Activated CD4-positive, alpha-beta T cell treated with anti-CD3 and anti-CD28 coated beads, Interleukin-2, Interleukin-6, amounts not matched to agents 100 ng/mL and 50 ng/mL, durations not matched to agents 16 hours and 8 hours (primary cell): ENCODE data around the gene MTUS2.

Experiments used
- DNase-seq: peaks from one replicate; pipeline ENCODE4 v3.0.0-alpha.2; 2020

Gene MTUS2

GRCh38 chr13:29266756-29267733 lies 446.9 kb downstream of the MTUS2 start:
- no peak for DNase-seq

GRCh38 chr13:29270271-29270985 lies 450.3 kb downstream of the MTUS2 start:
- no peak for DNase-seq

- no peak for DNase-seq
These were observed 451.5 kb downstream of the MTUS2 start for GRCh38 chr13:29271606-29272005.

- no peak for DNase-seq
These were observed 459.5 kb downstream of the MTUS2 start for GRCh38 chr13:29279356-29280254.

- no peak for DNase-seq
These were observed 461.9 kb downstream of the MTUS2 start for GRCh38 chr13:29281932-29282495.

GRCh38 chr13:29284726-29285125 lies 464.6 kb downstream of the MTUS2 start:
- no peak for DNase-seq

GRCh38 chr13:29287237-29287636 lies 467.1 kb downstream of the MTUS2 start:
- DNase-seq, result no peak

- no peak for DNase-seq
These were observed 471.9 kb downstream of the MTUS2 start for GRCh38 chr13:29292045-29292444.

GRCh38 chr13:29294821-29295220 lies 474.7 kb downstream of the MTUS2 start:
- no peak for DNase-seq

GRCh38 chr13:29301027-29301426 lies 480.9 kb downstream of the MTUS2 start:
- DNase-seq, result no peak

GRCh38 chr13:29304148-29304547 lies 484.0 kb downstream of the MTUS2 start:
- no peak for DNase-seq

GRCh38 chr13:29310806-29311205 lies 490.7 kb downstream of the MTUS2 start:
- DNase-seq, result no peak

- DNase-seq, result no peak
These were observed 495.7 kb downstream of the MTUS2 start for GRCh38 chr13:29315847-29316246.

GRCh38 chr13:29317828-29318227 lies 497.7 kb downstream of the MTUS2 start:
- DNase-seq, result no peak

GRCh38 chr13:29318741-29319140 lies 498.6 kb downstream of the MTUS2 start:
- DNase-seq, result no peak

- no peak for DNase-seq
These were observed 499.3 kb downstream of the MTUS2 start for GRCh38 chr13:29319451-29319850.

GRCh38 chr13:29323954-29324353 lies 503.8 kb downstream of the MTUS2 start:
- DNase-seq, result no peak

GRCh38 chr13:29324601-29325000 lies 504.5 kb downstream of the MTUS2 start:
- no peak for DNase-seq

GRCh38 chr13:29328501-29328900 lies 508.4 kb downstream of the MTUS2 start:
- DNase-seq, result no peak

- no peak for DNase-seq
These were observed 516.2 kb downstream of the MTUS2 start for GRCh38 chr13:29336356-29336755.

GRCh38 chr13:29339386-29340272 lies 519.5 kb downstream of the MTUS2 start:
- DNase-seq, result no peak
